H9 (cell line): ENCODE data around the gene PPAT. TPM values are rescaled to one million over a fixed set of nuclear protein-coding genes. Genes with fewer than 3 reads are reported as not detected.

Experiments used
- DNase-seq: peaks from one replicate; pipeline ENCODE4 v3.0.0-alpha.2; 2017
- H2AFZ ChIP-seq: one replicate; pipeline ENCODE4 v1.6.1; 2013; ENCODE audit warnings: mild to moderate bottlenecking, low read length, control low read depth, moderate library complexity
- H2AK5ac ChIP-seq: 2 replicates; pipeline ENCODE4 v1.6.1; 2013; ENCODE audit warnings: low read length, control low read depth, mixed read lengths; ENCODE audit not compliant: insufficient read length
- H2BK120ac ChIP-seq: one replicate; pipeline ENCODE4 v1.6.1; 2013; ENCODE audit warnings: low read depth, mild to moderate bottlenecking, low read length, control low read depth, inconsistent platforms; ENCODE audit not compliant: poor library complexity, severe bottlenecking
- H2BK12ac ChIP-seq: 2 replicates; pipeline ENCODE4 v1.6.1; 2013; ENCODE audit warnings: low read length, control low read depth, mixed read lengths, low read depth; ENCODE audit not compliant: insufficient read length
- H2BK15ac ChIP-seq: 2 replicates; pipeline ENCODE4 v1.6.1; 2013; ENCODE audit warnings: low read depth, low read length, control low read depth
- H2BK20ac ChIP-seq: one replicate; pipeline ENCODE4 v1.6.1; 2013; ENCODE audit warnings: low read depth, mild to moderate bottlenecking, low read length, control low read depth, inconsistent platforms; ENCODE audit not compliant: poor library complexity, severe bottlenecking
- H2BK5ac ChIP-seq: 2 replicates; pipeline ENCODE4 v1.6.1; 2013; ENCODE audit warnings: low read length, control low read depth, mixed read lengths; ENCODE audit not compliant: insufficient read length
- H3K14ac ChIP-seq: 2 replicates; pipeline ENCODE4 v1.6.1; 2013; ENCODE audit warnings: low read length, control low read depth; ENCODE audit not compliant: insufficient read depth
- H3K18ac ChIP-seq: 2 replicates; pipeline ENCODE4 v1.6.1; 2013; ENCODE audit warnings: low read depth, mild to moderate bottlenecking, mixed read lengths, low read length, control low read depth; ENCODE audit not compliant: insufficient read length
- H3K23ac ChIP-seq: 2 replicates; pipeline ENCODE4 v1.6.1; 2013; ENCODE audit warnings: low read length, control low read depth, mixed read lengths, low read depth; ENCODE audit not compliant: insufficient read length
- H3K23me2 ChIP-seq: 2 replicates; pipeline ENCODE4 v1.6.1; 2013; ENCODE audit warnings: low read depth, mild to moderate bottlenecking, mixed read lengths, low read length, control low read depth; ENCODE audit not compliant: insufficient read length, poor library complexity, severe bottlenecking
- H3K27ac ChIP-seq: 2 replicates; pipeline ENCODE4 v1.5.1; 2013; ENCODE audit warnings: low read length, control low read depth, mixed read lengths, low read depth; ENCODE audit not compliant: insufficient read length
- H3K27me3 ChIP-seq: 2 replicates; pipeline ENCODE4 v1.6.1; 2013; ENCODE audit warnings: low read length, control low read depth, inconsistent platforms; ENCODE audit not compliant: insufficient read depth
- H3K4ac ChIP-seq: 2 replicates; pipeline ENCODE4 v1.6.1; 2013; ENCODE audit warnings: low read depth, mild to moderate bottlenecking, control low read depth, inconsistent platforms, low read length, moderate library complexity
- H3K4me1 ChIP-seq: 2 replicates; pipeline ENCODE4 v1.6.1; 2013; ENCODE audit warnings: low read length, control low read depth, inconsistent platforms; ENCODE audit not compliant: insufficient read depth
- H3K4me2 ChIP-seq: 2 replicates; pipeline ENCODE4 v1.6.1; 2013; ENCODE audit warnings: low read length, control low read depth, mixed read lengths; ENCODE audit not compliant: insufficient read length, insufficient read depth
- H3K56ac ChIP-seq: 2 replicates; pipeline ENCODE4 v1.6.1; 2013; ENCODE audit warnings: low read depth, mild to moderate bottlenecking, mixed read lengths, low read length, control low read depth; ENCODE audit not compliant: insufficient read length
- H3K79me1 ChIP-seq: 2 replicates; pipeline ENCODE4 v1.6.1; 2013; ENCODE audit warnings: low read depth, mild to moderate bottlenecking, moderate library complexity, low read length, control low read depth, inconsistent platforms; ENCODE audit not compliant: insufficient read depth, poor library complexity, severe bottlenecking
- H3K79me2 ChIP-seq: 2 replicates; pipeline ENCODE4 v1.6.1; 2013; ENCODE audit warnings: low read length, control low read depth, inconsistent platforms; ENCODE audit not compliant: insufficient read depth
- H3K9ac ChIP-seq: 2 replicates; pipeline ENCODE4 v1.6.1; 2013; ENCODE audit warnings: low read length, control low read depth, mixed read lengths; ENCODE audit not compliant: insufficient read length; ENCODE audit errors: extremely low read depth
- H3K9me3 ChIP-seq: one replicate; pipeline ENCODE4 v1.6.1; 2013; ENCODE audit warnings: low read depth, low read length, inconsistent platforms; ENCODE audit not compliant: control insufficient read depth
- H3T11ph ChIP-seq: one replicate; pipeline ENCODE4 v1.6.1; 2013; ENCODE audit warnings: mild to moderate bottlenecking, low read length, control low read depth, inconsistent platforms
- H4K20me1 ChIP-seq: one replicate; pipeline ENCODE4 v1.6.1; 2013; ENCODE audit not compliant: control insufficient read depth, insufficient read length, insufficient read depth
- H4K5ac ChIP-seq: 2 replicates; pipeline ENCODE4 v1.6.1; 2013; ENCODE audit warnings: low read depth, mild to moderate bottlenecking, mixed read lengths, low read length, control low read depth; ENCODE audit not compliant: insufficient read length
- H4K8ac ChIP-seq: replicated peaks from 2 replicates; pipeline ENCODE4 v1.6.1; 2013; ENCODE audit warnings: low read length, control low read depth, mixed read lengths, low read depth; ENCODE audit not compliant: insufficient read length
- H4K91ac ChIP-seq: 2 replicates; pipeline ENCODE4 v1.6.1; 2013; ENCODE audit warnings: low read depth, mild to moderate bottlenecking, moderate library complexity, mixed read lengths, low read length, control low read depth; ENCODE audit not compliant: insufficient read length
- H3K27ac Mint-ChIP-seq, 3 experiments: 2 replicates in 2 of 3; 3 replicates in 1 of 3; pipeline ENCODE4 v1.8.0; 2020 to 2021; ENCODE audit warnings: mixed read lengths in 3 of 3, mild to moderate bottlenecking in 1 of 3, moderate library complexity in 1 of 3
- H3K27me3 Mint-ChIP-seq: 2 replicates; pipeline ENCODE4 v1.8.0; 2021; ENCODE audit warnings: low read depth, mild to moderate bottlenecking, moderate library complexity, mixed read lengths
- H3K36me3 Mint-ChIP-seq, 3 experiments: 2 replicates in 2 of 3; 3 replicates in 1 of 3; pipeline ENCODE4 v1.8.0; 2020 to 2021; ENCODE audit warnings: low read depth in 3 of 3, mixed read lengths in 3 of 3; ENCODE audit not compliant: insufficient read depth in 1 of 3
- H3K4me1 Mint-ChIP-seq, 2 experiments: 2 replicates each; pipeline ENCODE4 v1.8.0; 2020; ENCODE audit warnings: mixed read lengths in 2 of 2
- H3K4me3 Mint-ChIP-seq, 2 experiments: 2 replicates in 1 of 2; 3 replicates in 1 of 2; pipeline ENCODE4 v1.8.0; 2020 to 2021; ENCODE audit warnings: mild to moderate bottlenecking in 2 of 2, mixed read lengths in 2 of 2, moderate library complexity in 1 of 2
- H3K9me3 Mint-ChIP-seq, 2 experiments: 2 replicates in 1 of 2; 3 replicates in 1 of 2; pipeline ENCODE4 v1.8.0; 2020; ENCODE audit warnings: mild to moderate bottlenecking in 2 of 2, mixed read lengths in 2 of 2, moderate library complexity in 1 of 2
- WGBS: extraction: QIAGEN DNeasy Blood & Tissue Kit; methylation state at CpG from one replicate; pipeline ENCODE4 v1.1.7; 2013; ENCODE audit warnings: missing lambda C conversion rate, low lambda C conversion rate, mixed read lengths; ENCODE audit not compliant: insufficient read length; ENCODE audit errors: extremely low coverage; 5-methylcytosine and 5-hydroxymethylcytosine counted together
- total RNA-seq: library from RNA; stranded (reverse); gene quantifications from 2 replicates; pipeline ENCODE4 v1.2.1, GENCODE V29; 2021
- TF ChIP-seq, protein P1 (sequence below): fragments of 200-600 bp; sonication (generic); conservative IDR thresholded peaks from 3 replicates; pipeline ENCODE4 v1.8.0; 2021; ENCODE audit warnings: antibody characterized with exemption, mild to moderate bottlenecking

Gene PPAT
- total RNA-seq, 1 experiment from 2014 or later, result 77.1 TPM

GRCh38 chr4:56426273-56426672 lies 9.1 kb downstream of the PPAT start:
- H3K9me3 Mint-ChIP-seq, result peaks cover 4 to 8% of the 10 kb centered on the region in 2 experiments; a peak in 3 of 5 replicates
- H4K8ac ChIP-seq, result no peak overlapping the region
- H2BK20ac ChIP-seq, result no peak overlapping the region
- H2BK5ac ChIP-seq, result no peak overlapping the region
- WGBS, result no CpG with 5 or more reads among the region's 6 CpGs
- H2BK12ac ChIP-seq, result no peak overlapping the region
- no peak overlapping the region for H3K18ac ChIP-seq
- H3K9me3 ChIP-seq, result no peaks in the 10 kb centered on the region
- H3K27ac Mint-ChIP-seq, result peak overlapping the region in 1 of 3 experiments; percentile 33; a peak in 2 of 7 replicates
- H3K4ac ChIP-seq, result no peak overlapping the region
- no peak overlapping the region for H4K5ac ChIP-seq
- H3K27me3 Mint-ChIP-seq, result no peaks in the 10 kb centered on the region
- H3T11ph ChIP-seq, result no peak overlapping the region
- no peak overlapping the region for H2AK5ac ChIP-seq
- no peak overlapping the region for H3K4me2 ChIP-seq
- H3K56ac ChIP-seq, result no peak overlapping the region
- no peaks in the 10 kb centered on the region for H4K20me1 ChIP-seq
- no peak overlapping the region for H3K14ac ChIP-seq
- TF ChIP-seq, protein P1, sequence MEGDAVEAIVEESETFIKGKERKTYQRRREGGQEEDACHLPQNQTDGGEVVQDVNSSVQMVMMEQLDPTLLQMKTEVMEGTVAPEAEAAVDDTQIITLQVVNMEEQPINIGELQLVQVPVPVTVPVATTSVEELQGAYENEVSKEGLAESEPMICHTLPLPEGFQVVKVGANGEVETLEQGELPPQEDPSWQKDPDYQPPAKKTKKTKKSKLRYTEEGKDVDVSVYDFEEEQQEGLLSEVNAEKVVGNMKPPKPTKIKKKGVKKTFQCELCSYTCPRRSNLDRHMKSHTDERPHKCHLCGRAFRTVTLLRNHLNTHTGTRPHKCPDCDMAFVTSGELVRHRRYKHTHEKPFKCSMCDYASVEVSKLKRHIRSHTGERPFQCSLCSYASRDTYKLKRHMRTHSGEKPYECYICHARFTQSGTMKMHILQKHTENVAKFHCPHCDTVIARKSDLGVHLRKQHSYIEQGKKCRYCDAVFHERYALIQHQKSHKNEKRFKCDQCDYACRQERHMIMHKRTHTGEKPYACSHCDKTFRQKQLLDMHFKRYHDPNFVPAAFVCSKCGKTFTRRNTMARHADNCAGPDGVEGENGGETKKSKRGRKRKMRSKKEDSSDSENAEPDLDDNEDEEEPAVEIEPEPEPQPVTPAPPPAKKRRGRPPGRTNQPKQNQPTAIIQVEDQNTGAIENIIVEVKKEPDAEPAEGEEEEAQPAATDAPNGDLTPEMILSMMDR, result no peak
- peaks cover 24 to 27% of the 10 kb centered on the region in 2 experiments for H3K4me1 Mint-ChIP-seq
- H2BK15ac ChIP-seq, result no peak overlapping the region
- DNase-seq, result no peak
- H2BK120ac ChIP-seq, result no peak overlapping the region
- no peak overlapping the region for H2AFZ ChIP-seq
- H3K4me3 Mint-ChIP-seq, result no peak overlapping the region
- no peak overlapping the region for H3K9ac ChIP-seq
- no peak overlapping the region for H4K91ac ChIP-seq
- peaks cover 54% of the 10 kb centered on the region for H3K79me2 ChIP-seq
- H3K27ac ChIP-seq, result no peak overlapping the region
- peaks cover 2% of the 10 kb centered on the region; the same call in 1 of the 2 replicates for H3K4me1 ChIP-seq
- H3K23ac ChIP-seq, result no peak overlapping the region
- H3K23me2 ChIP-seq, result no peaks in the 10 kb centered on the region
- peaks cover 24 to 27% (median 25%) of the 10 kb centered on the region in 3 experiments for H3K36me3 Mint-ChIP-seq
- peaks cover 1% of the 10 kb centered on the region for H3K79me1 ChIP-seq
- no peaks in the 10 kb centered on the region for H3K27me3 ChIP-seq
